Skeletal muscle tissue (tissue), 4 donors: ENCODE data around the gene PTPRQ. TPM values are rescaled to one million over a fixed set of nuclear protein-coding genes. Genes with fewer than 3 reads are reported as not detected.

Experiments used
- H3K27ac ChIP-seq: one replicate; pipeline ENCODE4 v1.7.0; 2013; ENCODE audit warnings: mild to moderate bottlenecking, low read depth, low read length, inconsistent platforms
- H3K27me3 ChIP-seq, 3 donors: one replicate each; pipeline ENCODE4 v1.7.0; 2013; ENCODE audit warnings: low read length in 3 of 3; ENCODE audit not compliant: control insufficient read depth in 3 of 3, insufficient read depth in 3 of 3
- H3K36me3 ChIP-seq, 3 donors: one replicate each; pipeline ENCODE4 v1.7.0; 2013; ENCODE audit warnings: low read length in 3 of 3; ENCODE audit not compliant: control insufficient read depth in 3 of 3, insufficient read depth in 3 of 3
- H3K4me1 ChIP-seq, 3 donors: one replicate each; pipeline ENCODE4 v1.7.0; 2013; ENCODE audit warnings: low read length in 3 of 3, mild to moderate bottlenecking in 3 of 3; ENCODE audit not compliant: control insufficient read depth in 3 of 3, insufficient read depth in 3 of 3
- H3K4me3 ChIP-seq, 3 donors: one replicate each; pipeline ENCODE4 v1.7.0; 2013; ENCODE audit warnings: low read length in 3 of 3
- H3K9ac ChIP-seq, 3 donors: one replicate each; pipeline ENCODE4 v1.7.0; 2013; ENCODE audit warnings: low read length in 3 of 3, mild to moderate bottlenecking in 3 of 3, moderate library complexity in 2 of 3, low read depth in 1 of 3
- H3K9me3 ChIP-seq, 3 donors: one replicate each; pipeline ENCODE4 v1.7.0; 2013; ENCODE audit warnings: low read length in 3 of 3; ENCODE audit not compliant: control insufficient read depth in 3 of 3
- total RNA-seq: library from RNA; depleted of rRNA; stranded (reverse); fragments of >200 nt; gene quantifications from one replicate; pipeline ENCODE4 v1.2.3, GENCODE V29; 2014
- donor health status: Osteomylitis.

PTPRQ gene
- total RNA-seq, 1 donor from 2014 or later = 3.7 TPM

GRCh38 chr12:80625901-80626300, 181.9 kb downstream of the PTPRQ start:
- no peaks in the 10 kb centered on the region for H3K36me3 ChIP-seq
- H3K4me3 ChIP-seq = no peak overlapping the region
- H3K9me3 ChIP-seq = no peaks in the 10 kb centered on the region
- peaks cover 0 to 8% (median 2%) of the 10 kb centered on the region in 3 donors for H3K4me1 ChIP-seq
- no peaks in the 10 kb centered on the region for H3K27me3 ChIP-seq
- no peak overlapping the region for H3K9ac ChIP-seq
- H3K27ac ChIP-seq = peak overlapping the region; percentile 5

GRCh38 chr12:80627782-80628181, 183.7 kb downstream of the PTPRQ start:
- Histone ChIP-seq H3K27ac (no peak overlapping the region), H3K27me3 (no peaks in the 10 kb centered on the region), H3K9ac (no peak overlapping the region), H3K4me3 (no peak overlapping the region), H3K36me3 (no peaks in the 10 kb centered on the region), H3K4me1 (peaks cover 0 to 8% (median 2%) of the 10 kb centered on the region in 3 donors), H3K9me3 (no peaks in the 10 kb centered on the region)

GRCh38 chr12:80632835-80633234, 188.8 kb downstream of the PTPRQ start:
- Histone ChIP-seq H3K27ac (no peak overlapping the region), H3K4me1 (peaks cover 3 to 6% (median 4%) of the 10 kb centered on the region in 3 donors), H3K9me3 (no peaks in the 10 kb centered on the region)

GRCh38 chr12:80634903-80635302, 190.9 kb downstream of the PTPRQ start:
- no peak overlapping the region for H3K4me3 ChIP-seq
- H3K36me3 ChIP-seq = no peaks in the 10 kb centered on the region
- H3K27ac ChIP-seq = no peak overlapping the region
- no peaks in the 10 kb centered on the region for H3K9me3 ChIP-seq
- no peak overlapping the region for H3K9ac ChIP-seq
- H3K4me1 ChIP-seq = peaks cover 3 to 6% (median 4%) of the 10 kb centered on the region in 3 donors
- no peaks in the 10 kb centered on the region for H3K27me3 ChIP-seq

More at GRCh38 chr12:80632835-80633234, 188.8 kb downstream of the PTPRQ start:
- no peak overlapping the region for H3K4me3 ChIP-seq
- H3K9ac ChIP-seq = no peak overlapping the region
- no peaks in the 10 kb centered on the region for H3K27me3 ChIP-seq
- no peaks in the 10 kb centered on the region for H3K36me3 ChIP-seq

- Histone ChIP-seq H3K27ac (peak overlapping the region; percentile 39), H3K9me3 (no peaks in the 10 kb centered on the region), H3K4me1 (peaks cover 3 to 6% (median 5%) of the 10 kb centered on the region in 3 donors), H3K36me3 (no peaks in the 10 kb centered on the region), H3K4me3 (no peak overlapping the region), H3K9ac (no peak overlapping the region), H3K27me3 (no peaks in the 10 kb centered on the region)
Measured at GRCh38 chr12:80636832-80637231, 192.8 kb downstream of the PTPRQ start.

- H3K27ac ChIP-seq = peak overlapping the region; percentile 23
- H3K4me3 ChIP-seq = no peak overlapping the region
- no peaks in the 10 kb centered on the region for H3K9me3 ChIP-seq
Measured at GRCh38 chr12:80641936-80642335, 197.9 kb downstream of the PTPRQ start.

GRCh38 chr12:80643961-80644360, 199.9 kb downstream of the PTPRQ start:
- H3K27ac ChIP-seq = no peak overlapping the region
- H3K36me3 ChIP-seq = no peaks in the 10 kb centered on the region
- no peak overlapping the region for H3K4me3 ChIP-seq
- peaks cover 0 to 5% (median 0%) of the 10 kb centered on the region in 3 donors for H3K4me1 ChIP-seq
- H3K9ac ChIP-seq = no peak overlapping the region
- no peaks in the 10 kb centered on the region for H3K27me3 ChIP-seq
- no peaks in the 10 kb centered on the region for H3K9me3 ChIP-seq

More at GRCh38 chr12:80641936-80642335, 197.9 kb downstream of the PTPRQ start:
- Histone ChIP-seq H3K4me1 (peaks cover 0 to 5% (median 2%) of the 10 kb centered on the region in 3 donors), H3K36me3 (no peaks in the 10 kb centered on the region), H3K27me3 (no peaks in the 10 kb centered on the region), H3K9ac (no peak overlapping the region)

GRCh38 chr12:80648881-80649280, 204.8 kb downstream of the PTPRQ start:
- H3K9me3 ChIP-seq = no peaks in the 10 kb centered on the region
- no peak overlapping the region for H3K4me3 ChIP-seq
- no peaks in the 10 kb centered on the region for H3K27me3 ChIP-seq
- peaks cover 0 to 2% (median 0%) of the 10 kb centered on the region in 3 donors for H3K4me1 ChIP-seq
- H3K36me3 ChIP-seq = no peaks in the 10 kb centered on the region
- H3K9ac ChIP-seq = no peak overlapping the region
- no peak overlapping the region for H3K27ac ChIP-seq

- no peak overlapping the region for H3K4me3 ChIP-seq
- no peaks in the 10 kb centered on the region for H3K36me3 ChIP-seq
- no peaks in the 10 kb centered on the region for H3K9me3 ChIP-seq
- no peak overlapping the region for H3K9ac ChIP-seq
- no peak overlapping the region for H3K27ac ChIP-seq
- H3K4me1 ChIP-seq = no peaks in the 10 kb centered on the region
- no peaks in the 10 kb centered on the region for H3K27me3 ChIP-seq
Measured at GRCh38 chr12:80655751-80656150, 211.7 kb downstream of the PTPRQ start.

GRCh38 chr12:80659512-80660063, 215.6 kb downstream of the PTPRQ start:
- Histone ChIP-seq H3K4me1 (peaks cover 0 to 3% (median 0%) of the 10 kb centered on the region in 3 donors), H3K27me3 (no peaks in the 10 kb centered on the region), H3K36me3 (no peaks in the 10 kb centered on the region), H3K4me3 (no peak overlapping the region), H3K9me3 (no peaks in the 10 kb centered on the region), H3K9ac (no peak overlapping the region), H3K27ac (no peak overlapping the region)
